Pancreas (tissue), 10 donors: ENCODE data around the gene MRTFB. TPM values are rescaled to one million over a fixed set of nuclear protein-coding genes. Genes with fewer than 3 reads are reported as not detected.

Source experiments
- ATAC-seq, 4 donors: fragments of 200-7000 bp; cut with Tn5 transposase; one replicate each; pipeline versions ENCODE4 v1.8.0 to v1.9.1; 2020; ENCODE audit warnings: mild to moderate bottlenecking in 4 of 4, moderate library complexity in 4 of 4
- DNase-seq, 6 donors: peaks; one replicate each; pipeline ENCODE4 v3.0.0-alpha.2; 2020
- FAIRE-seq: peaks from 2 replicates; lab custom pipeline; 2012; peaks lifted over from hg19 to GRCh38; lab: Jason Lieb, UNC
- H3K27ac ChIP-seq, 4 donors: fragments of 200-600 bp; sonication (generic); 1 replicate in 3 of 4; 2 replicates in 1 of 4; pipeline versions ENCODE4 v1.5.0 to v1.8.0; 2020
- H3K27me3 ChIP-seq, 4 donors: fragments of 200-600 bp; one replicate each; pipeline ENCODE4 v1.8.0; 2021
- H3K36me3 ChIP-seq, 3 donors: fragments of 200-600 bp; sonication (generic) in 1 of 3; one replicate each; pipeline versions ENCODE4 v1.5.0 to v1.8.0; 2020 to 2021
- H3K4me1 ChIP-seq, 3 donors: fragments of 200-600 bp; one replicate each; pipeline ENCODE4 v1.8.0; 2021
- H3K4me3 ChIP-seq, 4 donors: fragments of 200-600 bp; sonication (generic) in 2 of 4; one replicate each; pipeline versions ENCODE4 v1.5.0 to v1.8.0; 2020 to 2021
- H3K9me3 ChIP-seq, 4 donors: fragments of 200-600 bp; one replicate each; pipeline ENCODE4 v1.8.0; 2021
- CTCF ChIP-seq, 4 donors: fragments of 200-600 bp; sonication (generic) in 3 of 4; IDR thresholded peaks; one replicate each; pipeline versions ENCODE4 v1.5.0 to v1.8.0; 2021; ENCODE audit warnings: antibody characterized with exemption in 4 of 4
- WGBS, 2 donors: extraction: QIAGEN DNeasy Blood & Tissue Kit; methylation state at CpG; one replicate each; pipeline ENCODE4 v1.1.7; 2013; 5-methylcytosine and 5-hydroxymethylcytosine counted together
- intact Hi-C, 3 donors: fragments of 100-400 bp; cut with DNase I; formaldehyde crosslinking; loops; one replicate each; pipeline versions ENCODE4 v1.11.1 to v1.14.2; 2022
- polyA plus RNA-seq, 2 donors: library from polyadenylated mRNA; stranded (reverse); fragments of 200-250 nt; gene quantifications; one replicate each; pipeline ENCODE4 v1.2.3, GENCODE V29; 2013
- total RNA-seq, 6 donors: library from RNA; stranded (reverse); fragmentation: NEBNext Ultra II Directional in 4 of 6; extraction: Animal tissue kit (Norgen Biotek cat#: 25700) in 4 of 6; gene quantifications; one replicate each; pipeline versions ENCODE4 v1.2.1 to v1.2.4, GENCODE V29; 2021 to 2023
- donor health status: healthy with polysubstance abuse.
- donor health status: DM: no; HTN: no; CAD: no; lungs with moderate emphysema.
- donor health status: DM: no; HTN: no; CAD: no.
- donor health status: control.
- donor health status: control.
- donor health status: Bipolar disorder and iron deficiency.
- donor health status: DM: yes; HTN: yes; CAD: no.
- donor health status: DM: no; HTN: no; CAD: no.
- donor health status: DM: no; HTN: no; CAD: no.
- donor health status: DM: yes; HTN: yes; CAD: no.

Gene MRTFB
- total and polyA plus RNA-seq, 8 donors, result 8.7 to 36.6 (median 24.4) TPM

- FAIRE-seq (no peak), DNase-seq (no peak), ATAC-seq (peak; percentile 66 to 83 (median 81))
- H3K27me3 ChIP-seq, result no peaks in the 10 kb centered on the region
- peak in 3 of 4 donors; percentile 15 to 45 (median 36) for TF ChIP-seq CTCF (IDR thresholded peaks at IDR 0.05)
- H3K4me1 ChIP-seq, result peaks cover 3 to 16% (median 4%) of the 10 kb centered on the region in 3 donors
- H3K36me3 ChIP-seq, result no peaks in the 10 kb centered on the region
- intact Hi-C loops, result loop anchor here in 1 of 3 donors (10.0 kb wide), 1 partner anchor 278 kb away; the partner anchor contains the start of gene ERCC4
- H3K9me3 ChIP-seq, result no peaks in the 10 kb centered on the region
- no peak overlapping the region for H3K4me3 ChIP-seq
- H3K27ac ChIP-seq, result peak overlapping the region in 1 of 4 donors; percentile 32
Observed at GRCh38 chr16:14202697-14203096, 131.6 kb downstream of the MRTFB start.

GRCh38 chr16:14203166-14203565, 132.0 kb downstream of the MRTFB start:
- intact Hi-C loops, result loop anchor here in 1 of 3 donors (10.0 kb wide), 1 partner anchor 278 kb away; the partner anchor contains the start of gene ERCC4
- FAIRE-seq, result no peak

GRCh38 chr16:14205666-14206065, 134.5 kb downstream of the MRTFB start:
- DNase-seq, result no peak
- Histone ChIP-seq H3K27me3 (no peaks in the 10 kb centered on the region), H3K27ac (no peak overlapping the region), H3K9me3 (no peaks in the 10 kb centered on the region), H3K36me3 (no peaks in the 10 kb centered on the region), H3K4me1 (peaks cover 3 to 16% (median 4%) of the 10 kb centered on the region in 3 donors), H3K4me3 (no peak overlapping the region)
- ATAC-seq, result no peak
- no peak for FAIRE-seq
- intact Hi-C loops, result loop anchor here in 1 of 3 donors (10.0 kb wide), 1 partner anchor 281 kb away; the partner anchor contains the start of gene ERCC4
- no peak for TF ChIP-seq CTCF (IDR thresholded peaks at IDR 0.05)
- 92% methylated on average over 3 of the region's 3 CpGs for WGBS, 2 donors

More at GRCh38 chr16:14203166-14203565, 132.0 kb downstream of the MRTFB start:
- WGBS, 2 donors, result 80 to 95% methylated on average over 2 of the region's 2 CpGs
- H3K4me3 ChIP-seq, result no peak overlapping the region
- H3K36me3 ChIP-seq, result no peaks in the 10 kb centered on the region
- no peak for TF ChIP-seq CTCF (IDR thresholded peaks at IDR 0.05)
- DNase-seq (no peak), ATAC-seq (peak in 2 of 4 donors; percentile 16 to 19)
- H3K9me3 ChIP-seq, result no peaks in the 10 kb centered on the region
- peaks cover 3 to 16% (median 4%) of the 10 kb centered on the region in 3 donors for H3K4me1 ChIP-seq
- peak overlapping the region in 1 of 4 donors; percentile 32 for H3K27ac ChIP-seq
- no peaks in the 10 kb centered on the region for H3K27me3 ChIP-seq

- 89 to 95% methylated on average over 6 of the region's 6 CpGs for whole genome bisulfite sequencing, 2 donors
- no peak for TF ChIP-seq CTCF (IDR thresholded peaks at IDR 0.05)
- ATAC-seq (no peak), DNase-seq (no peak), FAIRE-seq (no peak)
- intact Hi-C loops, result no loop called here
- peaks cover 0 to 6% (median 0%) of the 10 kb centered on the region in 3 donors for H3K36me3 ChIP-seq
- H3K27me3 ChIP-seq, result no peaks in the 10 kb centered on the region
- no peak overlapping the region for H3K27ac ChIP-seq
- no peaks in the 10 kb centered on the region for H3K4me1 ChIP-seq
- no peak overlapping the region for H3K4me3 ChIP-seq
- no peaks in the 10 kb centered on the region for H3K9me3 ChIP-seq
Observed at GRCh38 chr16:14211856-14212543, 140.9 kb downstream of the MRTFB start.

- ATAC-seq, result no peak
- H3K9me3 ChIP-seq, result no peaks in the 10 kb centered on the region
- FAIRE-seq, result no peak
- intact Hi-C loops, result loop anchor here in 1 of 3 donors (5.0 kb wide), 1 partner anchor 189 kb away; no protein-coding TSS in a partner anchor
- H3K27ac ChIP-seq, result no peak overlapping the region
- DNase-seq, result no peak
- no peak for TF ChIP-seq CTCF (IDR thresholded peaks at IDR 0.05)
- no peaks in the 10 kb centered on the region for H3K4me1 ChIP-seq
- peaks cover 0 to 40% (median 0%) of the 10 kb centered on the region in 3 donors for H3K36me3 ChIP-seq
- WGBS, 2 donors, result 91 to 93% methylated on average over 3 of the region's 3 CpGs
- no peak overlapping the region for H3K4me3 ChIP-seq
- H3K27me3 ChIP-seq, result no peaks in the 10 kb centered on the region
Observed at GRCh38 chr16:14215941-14216340, 144.8 kb downstream of the MRTFB start.
